ENCODE measurements around the gene MUC6.

Gene MUC6

DNA sequence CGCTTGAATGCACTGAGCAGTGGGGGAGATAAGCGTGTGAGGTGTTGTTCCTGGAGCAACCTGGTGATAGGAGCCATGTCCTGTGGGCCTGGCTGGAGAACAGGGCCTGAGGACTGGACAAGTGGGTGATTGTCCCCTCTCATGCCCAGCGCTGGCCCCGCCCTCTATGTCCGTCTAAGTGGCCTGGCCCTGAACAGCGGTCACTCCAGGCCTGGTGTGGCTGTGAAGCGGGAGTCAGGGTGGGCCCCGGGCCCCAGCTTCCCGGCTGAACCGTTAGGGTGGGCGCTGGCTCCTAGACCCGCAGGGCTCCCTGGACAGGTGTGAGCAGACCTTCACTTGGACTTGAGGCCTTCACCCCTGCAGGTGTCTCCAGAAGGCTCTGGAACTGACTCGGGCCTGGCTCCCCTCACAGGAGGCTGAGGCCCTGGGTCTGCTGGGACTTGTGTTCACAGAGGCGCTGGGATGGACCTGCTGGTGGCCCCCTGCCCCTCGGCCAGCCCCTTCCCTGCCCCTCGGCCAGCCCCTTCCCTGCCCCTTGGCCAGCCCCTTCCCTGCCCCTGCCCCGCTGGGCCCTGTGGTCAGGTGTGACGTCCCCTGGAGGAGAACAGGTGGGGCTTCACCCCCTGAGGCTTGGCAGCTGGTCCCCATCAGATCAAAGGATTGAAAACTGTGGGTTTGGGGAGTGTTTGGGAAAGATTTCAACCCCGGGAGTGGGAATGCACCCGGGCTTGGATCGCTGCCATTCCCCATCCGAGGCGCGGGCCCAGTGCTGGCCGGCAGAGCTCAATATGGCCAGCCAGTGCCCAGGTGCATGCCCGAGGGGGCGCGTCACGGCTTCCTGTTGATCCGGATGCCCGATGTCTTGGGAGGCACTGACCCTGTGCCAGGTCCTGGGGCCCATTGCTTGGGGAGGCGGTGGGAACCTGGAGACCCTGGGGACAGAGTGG is 3.2 kb upstream of the MUC6 start:
- ATAC-seq = no peak
- H3K27me3 Mint-ChIP-seq = peaks cover 2% of the 10 kb centered on the region
- no peaks in the 10 kb centered on the region for H3K4me1 Mint-ChIP-seq
- H3K4me3 Mint-ChIP-seq = no peak overlapping the region
- no peak for DNase-seq
- no peaks in the 10 kb centered on the region for H3K9me3 Mint-ChIP-seq
- H3K27ac Mint-ChIP-seq = no peak overlapping the region
- H3K36me3 Mint-ChIP-seq (ENCODE audit: low read depth) = no peaks in the 10 kb centered on the region

DNA sequence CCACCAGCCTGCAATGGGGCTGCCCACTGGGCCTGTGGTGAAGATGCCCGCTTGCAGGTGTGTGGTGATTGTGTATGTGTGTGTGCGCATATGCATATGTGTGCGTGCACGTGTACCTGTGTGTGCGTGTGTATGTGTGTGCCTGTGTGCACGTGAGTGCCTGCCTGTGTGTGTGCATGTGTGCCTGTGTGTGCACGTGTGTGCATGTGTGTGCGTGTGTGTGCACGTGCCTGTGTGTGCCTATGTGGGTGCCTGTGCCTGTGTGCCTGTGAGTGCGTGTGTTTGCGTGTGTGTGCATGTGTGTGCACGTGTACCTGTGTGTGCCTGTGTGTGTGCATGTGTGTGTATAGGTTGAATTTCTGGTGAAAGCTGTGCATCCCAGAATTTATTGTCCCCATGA is 2.4 kb upstream of the MUC6 start:
- DNase-seq = no peak
- H3K4me1 Mint-ChIP-seq = no peaks in the 10 kb centered on the region
- H3K4me3 Mint-ChIP-seq = no peak overlapping the region
- ATAC-seq = no peak
- H3K27ac Mint-ChIP-seq = no peak overlapping the region
- peaks cover under 1% of the 10 kb centered on the region for H3K27me3 Mint-ChIP-seq
- no peaks in the 10 kb centered on the region for H3K9me3 Mint-ChIP-seq
- no peaks in the 10 kb centered on the region for H3K36me3 Mint-ChIP-seq (ENCODE audit: low read depth)

DNA sequence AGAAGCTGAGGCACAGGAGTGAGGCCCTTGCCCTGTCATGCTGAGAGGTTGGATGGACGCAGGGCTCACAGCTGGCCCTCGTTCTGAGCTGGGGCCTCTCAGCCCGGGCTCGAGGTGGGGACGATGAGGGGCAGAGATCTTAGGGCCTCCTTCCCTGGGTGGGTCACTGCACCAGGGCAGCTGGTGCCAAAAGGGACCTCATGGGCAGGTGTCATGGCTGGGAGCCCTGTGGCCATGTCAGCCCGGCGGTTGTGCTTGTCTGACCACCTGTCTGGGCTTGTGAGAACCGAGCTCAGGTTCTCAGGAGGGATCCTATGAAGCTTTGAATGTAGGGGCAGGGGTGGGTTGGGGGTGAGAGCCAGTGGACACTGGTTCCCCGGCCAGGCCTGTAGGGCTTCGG is 1.8 kb upstream of the MUC6 start:
- Mint-ChIP-seq H3K36me3 (ENCODE audit: low read depth) (no peaks in the 10 kb centered on the region), H3K9me3 (no peaks in the 10 kb centered on the region), H3K27me3 (no peaks in the 10 kb centered on the region), H3K4me1 (no peaks in the 10 kb centered on the region), H3K4me3 (no peak overlapping the region), H3K27ac (no peak overlapping the region)
- no peak for ATAC-seq
- no peak for DNase-seq

DNA sequence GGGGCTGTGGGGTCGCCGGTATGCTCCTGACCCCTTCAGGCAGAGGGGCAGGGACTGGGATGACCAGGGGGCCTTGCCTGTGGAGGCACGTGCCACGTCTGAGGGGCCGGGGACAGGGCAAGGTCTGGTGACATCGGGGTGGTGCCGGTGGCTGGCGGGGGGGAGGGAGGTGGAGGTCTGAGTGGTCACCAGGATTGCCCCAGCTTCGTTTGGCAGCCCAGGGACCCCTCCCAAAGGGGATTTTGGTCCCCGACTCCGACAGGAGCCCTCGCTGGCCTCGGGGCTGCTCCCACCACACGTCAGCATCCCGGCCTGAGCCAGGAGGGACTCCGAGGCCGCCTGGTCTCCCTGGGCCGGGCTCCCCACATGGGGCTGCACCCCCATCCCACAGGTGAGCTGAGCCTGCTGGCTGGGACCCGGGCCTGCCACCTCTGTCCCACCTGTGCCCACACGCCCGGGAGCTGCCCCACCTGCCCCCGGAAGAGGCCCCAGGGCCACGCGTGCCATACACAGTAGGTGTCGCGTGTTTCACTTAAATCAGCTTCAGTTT is 1.1 kb upstream of the MUC6 start:
- no peaks in the 10 kb centered on the region for H3K4me1 Mint-ChIP-seq
- H3K9me3 Mint-ChIP-seq = no peaks in the 10 kb centered on the region
- no peak for ATAC-seq
- no peak overlapping the region for H3K27ac Mint-ChIP-seq
- H3K4me3 Mint-ChIP-seq = no peak overlapping the region
- H3K36me3 Mint-ChIP-seq (ENCODE audit: low read depth) = no peaks in the 10 kb centered on the region
- H3K27me3 Mint-ChIP-seq = no peaks in the 10 kb centered on the region
- DNase-seq = no peak

DNA sequence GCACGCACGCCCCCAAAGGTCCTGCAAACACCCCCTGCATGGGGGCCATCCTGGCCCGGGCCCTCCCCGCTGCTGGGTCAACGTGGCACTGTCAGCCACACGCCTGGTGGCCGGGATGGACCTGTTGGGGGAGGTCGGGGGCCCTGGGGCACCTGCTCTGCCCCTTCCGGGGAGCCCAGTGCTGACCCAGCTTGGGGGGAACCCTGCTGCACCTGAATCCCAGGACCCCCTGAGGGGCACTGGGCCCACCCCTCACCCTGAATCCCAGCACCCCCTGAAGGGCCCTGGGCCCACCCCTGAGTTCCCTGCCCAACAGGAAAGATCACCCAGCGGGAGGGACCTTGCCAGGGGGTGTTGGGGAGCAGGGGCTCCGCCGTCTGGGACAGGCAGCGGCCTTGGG is 413 bp upstream of the MUC6 start:
- Mint-ChIP-seq H3K4me1 (no peaks in the 10 kb centered on the region), H3K36me3 (ENCODE audit: low read depth) (no peaks in the 10 kb centered on the region), H3K27me3 (no peaks in the 10 kb centered on the region), H3K4me3 (no peak overlapping the region), H3K9me3 (no peaks in the 10 kb centered on the region), H3K27ac (no peak overlapping the region)
- no peak for DNase-seq
- no peak for ATAC-seq

DNA sequence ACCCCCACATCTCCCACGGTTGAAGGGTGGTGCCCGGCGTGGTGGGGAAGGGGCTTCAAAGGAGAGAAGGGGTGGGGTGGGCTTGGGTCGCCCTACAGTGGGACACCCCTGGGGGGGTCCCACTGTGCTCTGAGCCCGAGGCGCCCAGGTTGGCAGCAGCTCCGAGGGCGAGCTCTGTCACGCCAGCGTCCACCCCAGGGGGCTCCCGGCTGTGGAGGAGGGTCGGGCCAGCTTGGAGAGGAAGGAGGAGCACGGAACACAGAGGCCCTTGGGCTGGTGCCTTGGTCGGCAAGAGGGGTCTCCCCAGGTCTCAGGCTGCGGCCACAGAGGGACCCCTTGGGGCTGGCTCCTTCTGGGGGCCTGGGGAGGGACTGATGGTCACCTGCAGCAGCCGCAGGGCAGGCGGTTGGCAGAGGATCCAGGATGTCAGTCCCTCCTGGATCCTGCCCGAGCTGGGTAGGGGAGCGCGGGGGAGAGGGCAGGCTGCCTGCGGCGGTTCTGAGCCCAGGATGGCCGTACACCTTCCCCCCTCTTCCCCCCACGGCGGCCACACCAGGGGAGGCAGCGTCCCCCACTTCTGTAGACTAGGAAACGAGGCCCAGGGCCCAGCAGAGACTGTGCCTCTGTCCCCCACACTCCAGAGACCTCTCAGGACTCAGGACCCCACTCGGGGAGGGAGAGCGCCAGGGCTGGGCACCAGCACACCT is 788 bp downstream of the MUC6 start:
- H3K27ac Mint-ChIP-seq = no peak overlapping the region
- H3K27me3 Mint-ChIP-seq = no peaks in the 10 kb centered on the region
- no peak overlapping the region for H3K4me3 Mint-ChIP-seq
- H3K36me3 Mint-ChIP-seq (ENCODE audit: low read depth) = no peaks in the 10 kb centered on the region
- ATAC-seq = no peak
- H3K9me3 Mint-ChIP-seq = no peaks in the 10 kb centered on the region
- no peak for DNase-seq
- no peaks in the 10 kb centered on the region for H3K4me1 Mint-ChIP-seq

DNA sequence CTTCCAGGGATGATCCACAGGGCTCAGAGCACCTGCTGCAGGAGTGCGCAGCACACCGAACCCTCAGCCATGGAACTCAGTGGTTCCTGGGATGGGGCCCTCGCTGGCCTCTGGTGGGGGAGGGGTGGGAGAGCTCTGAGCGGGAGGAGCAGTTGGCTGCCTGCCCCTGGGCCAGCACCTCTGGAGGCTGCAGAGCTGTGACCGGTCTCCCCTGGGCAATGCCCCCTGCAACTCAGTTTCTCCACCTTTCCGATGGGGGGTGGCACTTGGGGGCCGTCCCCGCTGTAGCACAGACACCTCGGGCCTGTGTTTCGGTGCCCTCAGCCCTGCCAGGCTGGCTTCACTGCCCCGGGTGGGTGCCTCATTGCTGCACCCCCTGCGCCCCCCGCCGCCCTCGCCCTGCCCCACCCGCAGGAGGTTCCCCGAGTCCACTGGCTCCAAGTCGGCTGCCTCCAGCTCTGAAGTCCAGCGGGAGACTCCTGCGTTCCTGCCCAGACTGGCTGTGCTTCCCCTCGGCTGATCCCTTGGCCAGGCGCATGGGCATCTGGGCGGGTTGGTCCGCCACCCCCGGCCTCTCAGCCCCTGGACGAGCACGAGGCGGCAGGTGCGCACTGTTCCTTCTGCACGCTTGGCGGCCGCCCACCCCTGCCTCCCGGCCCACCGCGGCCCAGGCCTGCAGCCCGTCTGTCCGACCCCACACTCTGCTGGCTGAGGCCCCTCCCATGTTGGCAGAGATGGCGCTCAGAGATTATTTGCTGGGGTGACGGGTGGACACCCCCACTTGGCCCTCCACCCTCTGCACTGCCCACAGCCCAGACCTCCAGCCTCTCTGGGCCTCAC is 1.8 kb downstream of the MUC6 start:
- Mint-ChIP-seq H3K9me3 (no peaks in the 10 kb centered on the region), H3K4me1 (no peaks in the 10 kb centered on the region), H3K36me3 (ENCODE audit: low read depth) (no peaks in the 10 kb centered on the region), H3K4me3 (no peak overlapping the region), H3K27me3 (no peaks in the 10 kb centered on the region), H3K27ac (no peak overlapping the region)
- DNase-seq (no peak), ATAC-seq (no peak)

DNA sequence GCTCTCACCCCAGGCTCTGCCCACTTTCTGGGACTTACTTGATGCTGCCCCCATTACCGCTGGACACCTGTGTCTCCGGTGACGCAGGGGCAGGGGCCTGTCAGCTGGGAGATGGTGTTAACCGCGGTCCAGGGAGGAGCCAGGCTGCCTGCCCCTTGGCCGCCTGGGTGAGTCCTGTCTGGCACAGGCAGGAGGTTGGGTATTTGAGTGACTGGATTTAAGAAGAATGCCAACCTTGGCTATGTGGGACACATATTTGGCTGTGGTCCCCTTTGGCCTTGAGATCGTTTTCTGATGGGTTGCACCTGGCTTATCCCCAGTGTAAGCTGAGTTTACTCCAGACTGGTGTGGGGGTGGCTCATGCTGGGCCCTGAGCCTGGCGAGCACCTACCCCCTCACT is 2.5 kb downstream of the MUC6 start:
- Mint-ChIP-seq H3K27me3 (no peaks in the 10 kb centered on the region), H3K9me3 (no peaks in the 10 kb centered on the region), H3K4me3 (no peak overlapping the region), H3K36me3 (ENCODE audit: low read depth) (no peaks in the 10 kb centered on the region), H3K4me1 (no peaks in the 10 kb centered on the region), H3K27ac (no peak overlapping the region)
- ATAC-seq = no peak
- DNase-seq = no peak

DNA sequence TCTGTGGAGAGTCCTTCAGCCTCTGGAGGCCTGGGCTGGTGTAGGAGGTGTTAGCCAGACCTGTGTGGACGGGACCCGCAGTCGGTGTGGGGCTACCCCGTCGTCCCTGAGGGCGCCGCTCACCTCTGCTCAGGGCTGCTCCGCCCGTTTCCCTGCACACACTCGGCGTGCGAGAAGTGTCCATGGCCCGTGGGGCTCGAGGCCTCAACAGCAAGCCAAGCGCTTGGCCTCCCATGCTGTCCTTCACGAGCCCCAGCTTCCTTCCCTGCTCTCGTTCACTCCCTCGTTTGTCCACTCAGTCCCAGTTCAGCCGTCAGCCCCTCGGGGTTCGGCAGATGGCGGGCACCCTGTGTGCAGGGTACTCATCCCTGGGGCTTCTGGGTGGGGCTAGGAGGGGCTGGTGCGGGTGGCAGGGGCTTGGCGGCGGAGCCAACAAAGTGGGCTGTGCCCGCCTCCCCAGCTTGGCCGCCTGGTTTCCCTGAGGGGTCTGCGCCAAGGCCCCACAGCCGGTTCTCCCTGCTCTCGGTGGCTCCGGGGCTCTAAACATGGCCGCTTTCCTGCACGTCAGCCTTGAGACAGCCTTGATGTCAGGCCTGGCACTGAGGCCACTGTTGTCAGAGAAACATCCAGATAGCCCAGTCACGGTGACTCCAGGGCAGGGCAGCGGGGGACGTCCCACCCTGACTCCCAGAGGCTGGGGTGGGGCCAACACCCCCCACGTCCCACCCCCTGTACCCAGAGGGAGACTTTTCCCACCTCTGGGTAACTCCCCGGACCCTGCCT is 3.3 kb downstream of the MUC6 start:
- Mint-ChIP-seq H3K4me1 (no peaks in the 10 kb centered on the region), H3K27ac (no peak overlapping the region), H3K4me3 (no peak overlapping the region), H3K36me3 (ENCODE audit: low read depth) (no peaks in the 10 kb centered on the region), H3K9me3 (no peaks in the 10 kb centered on the region), H3K27me3 (no peaks in the 10 kb centered on the region)
- ATAC-seq (no peak), DNase-seq (no peak)

DNA sequence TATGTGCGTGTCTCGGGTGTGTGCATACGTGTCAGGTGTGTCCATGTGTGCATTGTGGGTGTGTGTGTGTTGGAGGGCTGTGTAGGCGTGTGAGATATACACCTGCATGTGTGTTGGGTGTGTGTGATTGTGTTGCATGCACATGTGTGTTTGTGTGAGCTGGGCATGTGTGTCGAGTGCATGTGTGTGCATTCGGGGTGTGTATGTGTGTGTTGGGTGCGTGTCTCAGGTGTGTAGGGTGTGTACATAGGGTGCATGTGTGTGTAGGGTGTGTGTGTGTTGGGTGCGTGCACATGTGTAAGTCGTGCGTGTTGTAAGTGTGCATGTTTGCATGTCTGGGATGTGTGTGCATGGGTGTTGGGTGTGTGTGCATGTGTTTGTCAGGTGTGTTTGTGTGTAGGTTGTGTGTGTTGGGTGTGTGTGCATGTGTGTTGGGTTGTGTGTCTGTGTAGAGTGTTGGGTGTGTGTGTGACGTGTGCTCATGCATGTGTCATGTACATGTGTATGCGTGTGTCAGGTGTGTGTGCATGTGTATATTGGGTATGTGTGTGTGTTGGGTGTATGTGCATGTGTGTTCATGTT is 4.1 kb downstream of the MUC6 start:
- Mint-ChIP-seq H3K4me1 (no peaks in the 10 kb centered on the region), H3K9me3 (no peaks in the 10 kb centered on the region), H3K27me3 (no peaks in the 10 kb centered on the region), H3K36me3 (ENCODE audit: low read depth) (no peaks in the 10 kb centered on the region), H3K4me3 (no peak overlapping the region), H3K27ac (no peak overlapping the region)
- ATAC-seq = no peak
- DNase-seq = no peak

DNA sequence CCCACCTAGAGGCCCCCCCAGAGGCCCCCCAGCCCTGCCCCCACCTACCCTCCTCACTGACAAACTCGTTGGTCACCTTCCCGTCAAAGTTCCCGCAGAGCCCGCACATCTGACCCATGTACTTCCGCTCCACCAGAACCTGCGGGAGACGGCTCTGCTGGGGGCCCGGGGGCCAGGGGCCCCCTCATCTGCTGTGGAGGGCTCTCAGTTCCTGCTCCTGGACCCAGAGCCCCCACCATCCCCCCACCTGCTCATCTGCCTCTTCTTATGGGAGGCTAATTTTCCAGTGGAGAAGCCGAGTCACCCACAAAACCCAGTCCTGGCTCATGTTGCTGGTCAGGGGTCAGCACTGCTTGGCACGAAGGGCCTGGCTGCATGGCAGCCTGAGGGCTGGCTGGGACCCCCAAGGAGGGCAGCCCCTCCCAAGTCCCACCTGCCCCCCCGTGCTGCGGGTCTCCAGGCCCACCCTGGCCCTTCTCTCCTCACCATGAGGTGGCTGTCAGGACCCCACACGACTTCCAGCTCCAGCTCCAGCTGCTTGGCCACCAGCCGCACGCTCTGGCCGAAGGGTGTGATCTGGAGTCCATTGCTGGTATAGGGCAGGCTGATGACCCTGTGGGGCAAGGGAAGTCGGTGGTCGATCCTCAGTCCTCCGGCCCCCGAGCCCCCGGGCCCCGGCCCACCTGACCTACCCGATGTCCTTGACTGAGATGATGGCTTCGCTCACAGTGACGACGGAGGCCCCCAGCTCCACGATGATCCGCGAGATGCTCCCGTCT is 5.2 kb downstream of the MUC6 start:
- no peak overlapping the region for H3K27ac Mint-ChIP-seq
- H3K36me3 Mint-ChIP-seq (ENCODE audit: low read depth) = no peaks in the 10 kb centered on the region
- no peak for ATAC-seq
- H3K4me1 Mint-ChIP-seq = no peaks in the 10 kb centered on the region
- no peaks in the 10 kb centered on the region for H3K27me3 Mint-ChIP-seq
- no peaks in the 10 kb centered on the region for H3K9me3 Mint-ChIP-seq
- DNase-seq = no peak
- H3K4me3 Mint-ChIP-seq = no peak overlapping the region

DNA sequence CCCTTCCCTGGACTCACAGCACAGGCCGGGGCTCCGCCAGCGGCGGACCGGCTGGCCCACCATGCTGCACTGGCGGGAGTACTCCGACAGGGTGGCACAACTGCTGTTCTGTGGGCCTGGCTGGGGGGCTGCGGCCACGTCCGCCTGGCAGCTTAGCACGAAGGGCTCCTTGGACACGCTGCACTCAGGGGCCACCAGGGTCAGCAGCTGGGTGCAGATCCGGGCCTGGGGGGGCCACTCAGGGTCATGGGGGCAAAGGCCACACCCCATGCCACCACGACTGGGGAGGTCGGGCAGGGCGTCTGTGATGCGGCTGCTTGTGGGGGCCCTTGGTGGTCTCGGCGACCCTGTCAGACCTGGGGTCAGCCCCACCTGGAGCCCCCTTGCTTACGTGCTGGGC is 6.0 kb downstream of the MUC6 start:
- Mint-ChIP-seq H3K4me3 (no peak overlapping the region), H3K4me1 (no peaks in the 10 kb centered on the region), H3K36me3 (ENCODE audit: low read depth) (no peaks in the 10 kb centered on the region), H3K9me3 (no peaks in the 10 kb centered on the region), H3K27ac (no peak overlapping the region), H3K27me3 (no peaks in the 10 kb centered on the region)
- no peak for ATAC-seq
- no peak for DNase-seq

DNA sequence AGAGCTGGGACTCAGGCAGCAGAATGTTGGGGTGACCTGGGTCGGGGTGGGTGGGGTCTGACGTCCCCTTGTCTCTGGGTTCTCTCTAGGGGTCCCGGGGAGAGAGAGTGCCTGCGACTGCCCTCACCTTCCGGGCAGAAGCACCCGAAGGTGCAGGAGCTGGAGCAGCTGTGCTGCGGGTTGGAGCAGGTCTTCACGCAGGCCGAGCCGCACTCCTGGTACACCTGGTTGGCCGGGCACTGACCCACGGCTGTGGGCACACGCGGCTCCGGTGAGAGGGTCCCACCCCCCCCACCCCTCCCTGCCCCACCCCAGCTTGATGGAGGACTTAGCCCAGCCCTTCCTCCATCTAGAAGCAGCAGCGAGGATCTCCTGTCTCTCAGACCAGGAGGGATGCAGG is 6.4 kb downstream of the MUC6 start:
- H3K9me3 Mint-ChIP-seq = no peaks in the 10 kb centered on the region
- H3K27me3 Mint-ChIP-seq = no peaks in the 10 kb centered on the region
- DNase-seq (no peak), ATAC-seq (no peak)
- H3K4me1 Mint-ChIP-seq = no peaks in the 10 kb centered on the region
- no peak overlapping the region for H3K27ac Mint-ChIP-seq
- no peaks in the 10 kb centered on the region for H3K36me3 Mint-ChIP-seq (ENCODE audit: low read depth)
- no peak overlapping the region for H3K4me3 Mint-ChIP-seq

All from activated naive CD8-positive, alpha-beta T cell treated with anti-CD3 and anti-CD28 coated beads, Interleukin-2, amount 50 U/mL, for 24 hours (primary cell).